Fibroblast of pulmonary artery (primary cell): Measurements from ENCODE around the gene IQGAP2.

Experiments
- DNase-seq: peaks from one replicate; pipeline ENCODE4 v3.0.0-alpha.2; 2010; ENCODE audit warnings: low read depth
- H3K4me3 ChIP-seq: replicated peaks from 2 replicates; pipeline ENCODE4 v1.5.1; 2011; ENCODE audit warnings: low read depth, mild to moderate bottlenecking, control low read depth, low read length, moderate library complexity
- CTCF ChIP-seq: IDR thresholded peaks from 2 replicates; pipeline ENCODE4 v1.5.1; 2011; ENCODE audit warnings: mild to moderate bottlenecking, control low read depth, low read length, inconsistent platforms; ENCODE audit errors: missing control alignments

The IQGAP2 gene

GRCh38 chr5:76652809-76653414 lies 249.8 kb downstream of the IQGAP2 start:
- no peak overlapping the region for H3K4me3 ChIP-seq
- no peak for DNase-seq
- TF ChIP-seq CTCF, result no peak

GRCh38 chr5:76657091-76657490 lies 254.0 kb downstream of the IQGAP2 start:
- no peak for DNase-seq
- H3K4me3 ChIP-seq, result no peak overlapping the region
- no peak for TF ChIP-seq CTCF

- H3K4me3 ChIP-seq, result no peak overlapping the region
- no peak for TF ChIP-seq CTCF
- DNase-seq, result peak; percentile 54
Observed at GRCh38 chr5:76657683-76658311, 254.7 kb downstream of the IQGAP2 start.

- peak; percentile 33 for DNase-seq
- no peak overlapping the region for H3K4me3 ChIP-seq
- no peak for TF ChIP-seq CTCF
Observed at GRCh38 chr5:76660360-76660759, 257.3 kb downstream of the IQGAP2 start.

GRCh38 chr5:76662521-76662920 lies 259.4 kb downstream of the IQGAP2 start:
- H3K4me3 ChIP-seq, result no peak overlapping the region
- no peak for DNase-seq
- no peak for TF ChIP-seq CTCF

GRCh38 chr5:76663573-76663972 lies 260.5 kb downstream of the IQGAP2 start:
- no peak for TF ChIP-seq CTCF
- DNase-seq, result peak; percentile 32
- H3K4me3 ChIP-seq, result no peak overlapping the region

GRCh38 chr5:76664079-76664478 lies 261.0 kb downstream of the IQGAP2 start:
- TF ChIP-seq CTCF, result no peak
- H3K4me3 ChIP-seq, result no peak overlapping the region
- DNase-seq, result no peak
